ENCODE measurements around the gene PRAMEF5. TPM values are rescaled to one million over a fixed set of nuclear protein-coding genes. Genes with fewer than 3 reads are reported as not detected.

Gene PRAMEF5
- total RNA-seq: not detected in 2 replicates

GRCh38 chr1:13253898-13254297 is at the start of gene PRAMEF5:
Gene PRAMEF5 (plus strand): TSS chr1:13254198. CDS start chr1:13259269, 5,071 bp downstream.

DNA sequence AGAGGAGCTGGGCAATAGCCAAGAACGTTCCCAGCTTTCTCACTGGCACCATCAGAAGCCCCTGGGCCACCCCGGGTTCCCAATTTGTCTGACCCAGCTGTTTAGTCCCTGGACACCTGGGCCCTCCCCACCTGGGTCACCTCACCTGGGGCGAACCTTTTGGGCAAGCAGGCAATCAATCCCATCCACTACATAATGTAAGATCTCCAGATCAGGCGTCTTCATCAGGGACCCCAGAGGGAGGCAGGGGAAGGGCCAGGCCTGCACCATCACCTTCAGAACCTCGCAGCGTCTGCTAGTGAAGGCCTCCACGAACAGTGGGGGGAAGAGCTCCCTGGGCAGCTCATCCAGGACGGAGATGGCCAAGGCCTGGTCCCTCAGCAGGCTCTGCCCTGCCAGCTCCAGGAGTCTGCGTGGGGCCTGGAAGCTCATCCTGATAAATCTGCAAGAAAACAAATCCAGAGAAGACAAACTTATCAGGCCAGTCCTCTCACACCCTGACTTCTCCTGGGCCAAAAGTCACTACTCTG is 28.3 kb upstream of the PRAMEF5 start, which contains the start of gene PRAMEF18:
Gene PRAMEF18 (minus strand): TSS at position 480 of the 530 bp plus-strand sequence. CDS start 48 bp downstream, at position 432.

DNA sequence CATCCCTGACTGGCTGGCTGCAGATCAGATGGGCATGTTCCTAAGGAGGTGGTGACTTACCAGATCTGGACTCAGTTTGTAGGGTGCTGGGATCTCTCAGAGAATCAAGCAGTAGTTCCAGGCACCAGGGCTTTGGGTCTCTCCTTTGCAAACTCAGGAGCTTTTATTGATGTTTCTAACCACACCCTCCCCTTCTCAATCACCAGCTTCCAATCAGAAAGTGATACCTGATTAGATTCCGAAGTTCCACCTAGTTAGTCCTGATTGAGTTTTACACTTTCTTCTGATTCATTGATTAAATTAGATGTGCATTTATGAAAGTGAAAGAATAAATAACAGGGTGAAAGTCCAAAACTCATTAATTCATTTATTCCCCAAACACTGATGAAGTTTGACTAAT is 31.0 kb downstream of the PRAMEF5 start, which contains the start of gene PRAMEF8:
Gene PRAMEF8 (minus strand): TSS at position 101 of the 400 bp plus-strand sequence. CDS start 1,046 bp downstream, outside the sequence.

DNA sequence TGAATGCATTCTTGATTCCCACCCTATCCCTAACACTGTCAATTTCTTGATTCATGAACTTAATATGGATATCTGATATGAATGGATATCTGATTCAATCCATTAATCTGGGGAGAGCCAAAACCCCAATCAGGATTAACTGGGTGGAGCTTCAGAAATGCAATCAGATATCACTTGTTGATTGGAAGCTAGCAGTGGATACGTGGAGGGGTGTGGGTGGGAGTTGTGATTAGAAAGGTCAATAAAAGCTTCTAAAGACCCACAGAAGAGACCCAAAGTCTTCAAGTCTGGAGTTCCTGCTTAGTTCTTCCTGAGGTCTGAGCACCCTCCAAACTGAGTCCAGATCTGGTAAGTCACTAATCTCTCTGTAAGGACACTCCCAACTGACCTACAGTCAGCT is 49.2 kb downstream of the PRAMEF5 start, which contains the start of gene PRAMEF33:
Gene PRAMEF33 (plus strand): TSS at position 301 of the 400 bp plus-strand sequence. CDS start 2,416 bp downstream, outside the sequence.

Other genes starting within 250 kb of the PRAMEF5 start
- not detected in 2 replicates for gene PRAMEF27, start 197.6 kb upstream of the PRAMEF5 start, total RNA-seq
- not detected in 2 replicates for gene HNRNPCL3, start 193.4 kb upstream of the PRAMEF5 start, total RNA-seq
- not detected in 2 replicates for gene PRAMEF25, start 183.4 kb upstream of the PRAMEF5 start, total RNA-seq
- gene HNRNPCL2, start 137.3 kb upstream of the PRAMEF5 start, total RNA-seq: not detected in 2 replicates
- gene PRAMEF26, start 98.2 kb upstream of the PRAMEF5 start, total RNA-seq: not detected in 2 replicates
- not detected in 2 replicates for gene HNRNPCL4, start 88.6 kb upstream of the PRAMEF5 start, total RNA-seq
- not detected in 2 replicates for gene PRAMEF9, start 82.3 kb upstream of the PRAMEF5 start, total RNA-seq
- not detected in 2 replicates for gene PRAMEF13, start 52.8 kb upstream of the PRAMEF5 start, total RNA-seq
- gene PRAMEF18, start 28.0 kb upstream of the PRAMEF5 start, total RNA-seq: not detected in 2 replicates
- gene PRAMEF8, start 30.9 kb downstream of the PRAMEF5 start, total RNA-seq: not detected in 2 replicates
- not detected in 2 replicates for gene PRAMEF33, start 49.3 kb downstream of the PRAMEF5 start, total RNA-seq
- gene PRAMEF15, start 61.4 kb downstream of the PRAMEF5 start, total RNA-seq: not detected in 2 replicates
- gene PRAMEF14, start 92.9 kb downstream of the PRAMEF5 start, total RNA-seq: not detected in 2 replicates
- not detected in 2 replicates for gene PRAMEF19, start 117.7 kb downstream of the PRAMEF5 start, total RNA-seq
- not detected in 2 replicates for gene PRAMEF17, start 135.4 kb downstream of the PRAMEF5 start, total RNA-seq
- not detected in 2 replicates for gene PRAMEF20, start 156.3 kb downstream of the PRAMEF5 start, total RNA-seq

Measured in smooth muscle cell of the pulmonary artery (primary cell).